Measurements from ENCODE around the gene SNCB.

SNCB gene

DNA sequence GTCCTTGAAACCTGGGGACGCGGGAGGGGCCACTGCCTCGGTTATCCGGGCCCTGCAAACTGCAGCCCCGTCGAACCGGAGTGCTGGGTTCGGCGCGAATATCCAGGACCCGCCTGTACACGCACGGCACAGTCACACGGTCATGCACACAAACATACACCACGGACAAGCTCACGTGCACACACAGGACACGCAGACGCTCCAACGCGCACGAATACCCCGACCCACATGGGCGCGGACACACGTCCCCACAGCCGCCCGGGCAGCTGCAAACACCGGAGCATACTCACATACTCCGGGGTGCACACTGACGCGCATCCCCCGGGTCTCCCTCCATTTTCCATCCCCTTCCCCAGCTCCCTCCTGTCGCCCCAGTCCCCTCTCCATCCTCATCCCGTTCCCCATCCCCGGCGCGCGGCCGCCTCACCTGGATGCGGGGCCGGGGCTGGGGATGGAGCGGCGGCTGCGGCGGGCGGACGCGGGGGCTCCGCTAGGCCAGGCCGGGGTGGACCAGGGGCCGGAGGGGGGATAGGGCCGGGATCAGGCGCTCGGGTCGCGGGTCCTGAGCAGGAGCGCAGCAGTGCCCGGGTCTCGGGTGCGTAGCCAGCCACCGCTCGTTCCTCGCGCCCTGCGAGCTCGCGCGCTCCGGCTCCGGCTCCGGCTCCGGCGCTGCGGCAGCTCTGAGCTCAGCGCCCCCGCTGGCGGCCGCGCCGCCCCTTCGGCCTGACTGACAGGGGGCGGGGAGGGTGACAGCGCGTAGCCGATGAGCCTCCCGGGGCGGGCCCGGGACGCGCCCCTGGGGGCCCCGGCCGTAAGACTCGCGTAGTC is at the start of gene SNCB, which contains the start of gene EIF4E1B:
SNCB (minus strand) TSS at position 682 of the 828 bp plus-strand sequence. CDS start 880 bp downstream, outside the sequence.
EIF4E1B (plus strand) TSS at position 823 of the 828 bp plus-strand sequence. CDS start 12,113 bp downstream, outside the sequence.
- no peak for DNase-seq

- no peak for DNase-seq
Measured at GRCh38 chr5:176679365-176680225, 49.3 kb upstream of the SNCB start.

- no peak for DNase-seq
Measured at GRCh38 chr5:176678584-176678983, 48.2 kb upstream of the SNCB start.

DNA sequence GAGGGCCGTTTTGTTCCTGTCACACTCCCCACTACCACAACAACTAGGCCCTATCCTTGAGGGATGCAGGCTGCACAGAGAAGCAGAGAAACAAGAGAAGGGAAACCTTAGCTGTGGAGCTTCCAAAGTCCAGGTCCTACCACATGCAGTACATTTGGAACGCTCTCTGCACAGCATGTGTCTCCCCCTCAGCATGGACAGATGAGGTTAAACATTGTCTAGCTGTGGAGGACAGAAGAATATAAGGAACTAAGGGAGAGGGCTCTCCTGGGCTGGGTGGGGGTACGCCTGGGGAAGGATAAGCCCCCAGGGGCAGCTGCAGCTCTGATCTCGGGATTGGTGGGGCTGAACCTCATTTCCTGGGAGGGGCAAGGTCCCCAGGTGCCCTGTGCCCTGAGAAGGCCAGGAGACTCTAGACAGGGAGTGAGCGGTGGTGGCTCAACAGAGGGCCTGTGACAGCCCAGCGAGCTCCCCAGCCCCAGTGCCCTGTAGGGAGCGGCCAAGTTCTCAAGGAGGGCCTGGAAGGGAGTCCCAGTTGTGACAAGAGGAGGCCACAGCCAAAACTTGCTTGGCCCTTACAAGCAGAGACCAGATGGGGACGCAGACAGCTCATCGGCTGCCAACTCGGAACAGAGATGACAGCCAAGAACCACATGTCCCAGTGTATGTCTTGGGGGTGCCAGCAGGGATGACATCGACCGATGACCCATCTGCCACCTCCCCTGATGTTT is 47.0 kb upstream of the SNCB start:
- DNase-seq = no peak

DNA sequence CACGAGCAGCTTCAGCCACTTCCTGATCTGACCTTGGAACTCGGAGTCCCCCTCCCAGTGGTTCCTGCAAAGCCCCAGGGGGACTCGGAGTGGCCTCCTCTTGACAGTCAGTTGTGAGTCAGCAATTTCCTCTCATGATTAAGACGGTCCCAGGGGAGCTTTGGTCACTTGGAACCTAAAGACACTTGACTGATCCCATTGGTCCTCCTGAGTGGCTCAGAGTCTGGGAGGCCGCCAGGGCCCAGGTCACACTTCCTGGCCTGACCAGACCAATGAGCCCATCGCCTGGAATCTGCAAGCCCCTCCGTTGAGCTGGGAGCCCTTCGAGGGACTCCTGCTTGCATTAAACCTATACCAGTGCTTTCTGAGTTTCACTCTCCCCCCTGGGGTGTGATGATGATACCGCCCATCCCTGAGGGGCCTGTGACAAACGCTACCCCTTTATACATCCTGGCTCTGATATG is 46.1 kb upstream of the SNCB start:
- DNase-seq = no peak

GRCh38 chr5:176675676-176676360 is 45.5 kb upstream of the SNCB start:
- DNase-seq = peak; percentile 2

DNA sequence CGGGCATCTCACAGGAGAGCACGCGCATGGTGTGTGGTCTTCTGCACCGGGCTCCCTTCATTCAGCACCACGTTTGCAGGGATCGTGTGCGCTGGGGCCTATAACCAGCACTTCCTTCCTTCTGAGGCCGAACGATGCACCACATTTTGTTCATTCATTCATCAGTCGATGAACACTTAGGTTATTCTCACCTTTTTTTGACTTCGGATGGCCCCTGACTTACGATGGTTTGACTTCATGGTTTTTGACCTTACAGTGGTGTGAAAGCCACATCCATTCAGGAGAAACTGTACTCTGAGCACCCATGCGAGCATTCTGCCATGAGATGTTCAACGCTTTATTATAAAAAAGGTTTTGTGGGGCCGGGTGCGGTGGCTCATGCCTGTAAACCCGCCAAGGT is 44.5 kb upstream of the SNCB start:
- no peak for DNase-seq

GRCh38 chr5:176673651-176674583 is 43.6 kb upstream of the SNCB start:
- no peak for DNase-seq

GRCh38 chr5:176671890-176672747 is 41.8 kb upstream of the SNCB start:
- no peak for DNase-seq

DNA sequence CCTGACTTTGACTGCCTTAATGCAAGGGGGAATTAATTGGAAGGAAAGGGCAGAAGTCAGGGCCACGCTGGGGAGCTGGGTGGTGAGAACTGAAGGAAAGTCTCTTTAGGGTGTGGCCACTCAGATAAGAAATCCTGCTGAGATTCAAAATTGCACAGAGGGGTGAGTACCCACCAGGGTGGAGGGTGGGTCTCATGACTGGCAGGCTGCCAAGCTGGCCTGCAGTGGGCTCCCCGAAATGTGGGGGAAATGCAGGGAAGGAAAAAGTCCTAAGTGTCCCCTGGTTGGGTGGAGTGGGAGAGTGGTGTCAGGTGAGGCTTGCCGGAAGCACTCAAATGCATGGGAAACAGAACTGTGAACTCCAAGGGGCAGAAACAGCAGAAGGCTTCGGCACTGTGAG is 41.1 kb upstream of the SNCB start:
- no peak for DNase-seq

- no peak for DNase-seq
Measured at GRCh38 chr5:176670449-176670848, 40.1 kb upstream of the SNCB start.

DNA sequence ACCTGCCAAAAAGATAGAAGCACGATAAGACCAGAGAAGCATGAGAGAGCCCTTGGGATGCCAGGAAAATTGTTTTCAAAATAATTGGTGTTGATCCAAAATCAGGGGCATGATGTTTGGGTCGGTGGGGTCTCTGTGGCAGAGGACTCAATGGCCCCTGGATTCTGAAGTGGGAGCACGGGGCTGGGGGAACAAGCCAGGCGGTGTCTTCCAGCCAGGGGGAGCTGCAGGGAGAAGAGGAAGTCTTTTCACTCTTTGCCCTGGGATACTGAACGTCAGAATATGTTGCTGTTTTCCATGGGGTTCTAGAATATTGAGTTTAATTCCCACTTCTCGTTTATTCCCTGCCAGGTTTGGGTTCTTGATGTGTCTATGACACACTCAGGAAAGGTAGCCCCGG is 37.3 kb upstream of the SNCB start:
- no peak for DNase-seq

- no peak for DNase-seq
Measured at GRCh38 chr5:176665517-176665916, 35.2 kb upstream of the SNCB start.

DNA sequence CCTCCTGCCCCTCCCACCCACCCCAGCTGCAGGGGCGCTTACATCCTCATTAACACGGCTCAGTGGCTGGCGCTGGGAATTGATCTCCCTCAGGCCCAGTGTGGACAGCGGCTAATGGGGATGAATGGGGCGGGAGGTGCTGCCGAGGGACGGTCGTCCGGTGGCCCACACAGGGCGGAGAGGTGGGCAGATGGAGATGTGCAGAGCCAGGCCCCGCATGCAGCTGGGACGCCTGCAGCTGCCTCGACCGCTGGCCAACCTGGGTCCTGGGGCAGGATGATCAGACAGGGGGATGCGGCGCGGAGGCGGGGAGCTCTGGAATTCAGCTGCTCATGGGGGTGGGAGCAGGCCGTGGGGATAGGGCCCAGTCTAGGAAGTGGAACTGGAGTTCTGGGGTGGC is 34.6 kb upstream of the SNCB start:
- DNase-seq = no peak

GRCh38 chr5:176664479-176664878 is 34.1 kb upstream of the SNCB start:
- DNase-seq = no peak

- DNase-seq = no peak
Measured at GRCh38 chr5:176663566-176663965, 33.2 kb upstream of the SNCB start.

- no peak for DNase-seq
Measured at GRCh38 chr5:176662371-176663333, 32.3 kb upstream of the SNCB start.

DNA sequence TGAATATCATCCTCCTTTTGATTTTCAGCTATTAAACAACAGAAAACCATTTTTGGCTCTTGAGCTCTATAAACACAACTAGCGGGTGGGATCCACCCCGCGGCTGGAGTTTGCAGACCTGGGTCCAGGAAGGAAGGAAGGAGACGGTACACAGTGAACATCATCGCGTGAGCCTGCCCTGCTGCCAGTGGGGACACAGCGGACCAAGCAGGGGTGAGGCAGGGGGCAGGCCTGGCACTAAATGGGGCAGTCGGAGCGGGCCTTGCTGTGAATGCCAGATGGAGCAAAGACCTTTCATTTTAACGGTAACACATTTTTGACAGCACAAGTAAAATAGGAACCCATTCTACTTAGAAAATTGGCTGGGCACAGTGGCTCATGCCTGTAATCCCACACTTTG is 31.3 kb upstream of the SNCB start:
- no peak for DNase-seq

Data from kidney glomerular epithelial cell (primary cell).